ENCODE data around the gene CAMSAP1.
"Not testable (repeated sequence)": the region's sequence is repeated elsewhere in the genome, so short reads cannot be mapped to it uniquely, and the experiment has no call there.

Gene CAMSAP1

DNA sequence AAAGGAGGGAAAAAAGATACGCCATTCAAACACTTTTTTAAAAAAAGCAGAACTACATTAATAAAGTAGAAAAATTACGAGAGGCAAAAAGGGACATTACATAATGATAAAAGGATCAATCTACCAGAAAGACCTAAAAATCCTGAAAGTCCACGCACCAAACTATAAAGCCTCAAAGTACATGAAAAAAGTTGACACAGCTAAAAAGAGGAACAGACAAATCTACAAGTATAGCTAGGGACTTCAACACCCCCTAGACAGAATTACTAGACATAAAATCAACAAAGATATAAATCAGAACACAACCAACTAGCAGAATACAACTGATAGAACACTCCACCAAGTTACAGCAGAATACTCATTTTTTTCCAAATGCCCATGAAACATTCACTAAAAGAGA is 11.1 kb downstream of the CAMSAP1 start:
- DNase-seq = no peak

DNA sequence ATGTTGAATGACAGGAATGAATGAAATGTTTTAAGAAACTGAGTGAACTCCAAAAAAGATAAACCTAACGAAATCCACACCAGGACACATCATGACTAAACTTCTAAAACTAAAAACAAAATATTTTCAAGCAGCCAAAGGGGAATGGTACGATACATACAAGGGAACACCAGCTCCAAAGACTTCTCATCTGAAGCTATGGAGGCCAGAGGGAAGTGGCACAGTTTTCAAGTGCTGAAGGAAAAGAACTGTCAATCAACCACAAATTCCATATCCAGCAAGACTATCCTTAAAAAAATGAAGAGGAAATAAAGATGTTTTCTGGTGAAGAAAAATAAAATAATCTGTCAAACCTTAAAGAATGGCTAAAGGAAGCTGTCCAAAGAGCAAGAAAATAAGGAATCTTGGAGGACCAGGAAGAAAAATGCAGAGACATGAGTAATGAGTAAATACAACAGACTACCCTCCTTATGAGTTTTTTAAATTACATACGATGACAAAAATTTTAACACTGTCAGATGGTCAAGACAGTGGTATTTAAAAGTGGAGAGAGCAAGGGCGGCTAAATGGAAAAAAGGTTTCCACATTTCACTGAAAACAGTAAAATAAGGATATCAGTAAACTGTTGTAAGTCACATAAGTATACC is 12.0 kb downstream of the CAMSAP1 start:
- DNase-seq = no peak

DNA sequence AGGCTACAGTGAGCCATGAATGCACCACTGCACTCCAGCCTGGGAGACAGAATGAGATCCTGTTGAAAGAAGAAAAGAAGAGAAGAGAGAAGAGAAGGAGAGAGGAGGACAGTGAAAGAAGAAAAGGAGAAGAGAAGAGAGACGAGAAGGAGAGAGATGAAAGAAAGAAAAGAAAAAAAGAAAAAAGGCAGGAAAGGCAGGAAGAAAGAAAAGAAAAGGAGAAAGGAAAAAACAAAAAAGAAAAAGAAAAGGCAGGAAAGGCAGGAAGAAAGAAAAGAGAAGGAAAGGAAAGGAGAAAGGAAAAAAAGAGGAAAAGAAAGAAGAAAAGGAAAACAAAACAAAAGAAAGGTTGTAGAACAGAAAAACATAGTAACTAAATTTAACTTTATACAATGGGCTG is 14.2 kb downstream of the CAMSAP1 start:
- DNase-seq = no peak

DNA sequence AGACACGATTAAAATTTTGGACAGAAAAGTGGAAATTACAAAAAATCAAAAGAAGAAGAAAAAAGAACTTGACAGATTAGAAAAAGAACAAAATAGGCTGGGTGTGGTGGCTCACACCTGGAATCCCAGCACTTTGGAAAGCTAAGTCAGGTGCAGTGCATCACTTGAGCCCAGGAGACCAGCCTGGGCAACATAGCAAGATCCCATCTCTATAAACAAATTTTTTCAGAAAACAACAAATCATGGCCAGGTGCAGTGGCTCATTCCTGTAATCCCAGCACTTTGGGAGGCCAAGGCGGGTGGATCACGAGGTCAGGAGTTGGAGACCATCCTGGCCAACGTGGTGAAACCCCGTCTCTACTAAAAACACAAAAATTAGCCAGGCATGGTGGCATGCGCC is 15.0 kb downstream of the CAMSAP1 start:
- DNase-seq = not testable (repeated sequence)

DNA sequence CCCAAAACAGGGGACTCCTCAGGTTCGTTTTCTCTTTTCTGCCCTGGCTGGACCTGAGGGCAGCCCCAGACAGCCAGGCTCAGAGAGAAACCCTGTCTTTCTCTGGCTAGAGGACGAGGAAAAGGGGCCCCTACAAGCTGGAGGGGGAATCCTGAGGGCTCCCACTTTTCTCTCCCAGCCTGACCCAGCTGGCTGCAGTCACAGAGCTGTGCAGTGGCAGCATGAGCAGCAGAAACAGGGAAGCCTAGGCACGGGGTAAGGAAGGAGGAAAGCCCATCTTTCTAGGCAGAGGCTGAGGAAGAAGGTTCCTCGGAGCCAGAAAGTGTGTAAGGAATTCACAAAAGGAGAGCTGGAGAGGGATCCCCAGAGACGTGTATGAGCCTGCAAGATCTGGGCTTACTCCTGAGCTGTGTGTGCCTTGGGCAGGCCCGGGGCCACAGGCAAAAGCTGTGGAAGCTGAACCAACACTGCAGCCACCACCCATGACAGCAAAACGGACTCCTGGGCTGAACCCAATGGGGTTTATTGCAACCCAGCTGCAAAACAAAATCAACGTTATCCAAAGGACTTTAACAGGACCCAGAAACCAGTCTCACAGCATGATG is 16.2 kb downstream of the CAMSAP1 start:
- DNase-seq = no peak

DNA sequence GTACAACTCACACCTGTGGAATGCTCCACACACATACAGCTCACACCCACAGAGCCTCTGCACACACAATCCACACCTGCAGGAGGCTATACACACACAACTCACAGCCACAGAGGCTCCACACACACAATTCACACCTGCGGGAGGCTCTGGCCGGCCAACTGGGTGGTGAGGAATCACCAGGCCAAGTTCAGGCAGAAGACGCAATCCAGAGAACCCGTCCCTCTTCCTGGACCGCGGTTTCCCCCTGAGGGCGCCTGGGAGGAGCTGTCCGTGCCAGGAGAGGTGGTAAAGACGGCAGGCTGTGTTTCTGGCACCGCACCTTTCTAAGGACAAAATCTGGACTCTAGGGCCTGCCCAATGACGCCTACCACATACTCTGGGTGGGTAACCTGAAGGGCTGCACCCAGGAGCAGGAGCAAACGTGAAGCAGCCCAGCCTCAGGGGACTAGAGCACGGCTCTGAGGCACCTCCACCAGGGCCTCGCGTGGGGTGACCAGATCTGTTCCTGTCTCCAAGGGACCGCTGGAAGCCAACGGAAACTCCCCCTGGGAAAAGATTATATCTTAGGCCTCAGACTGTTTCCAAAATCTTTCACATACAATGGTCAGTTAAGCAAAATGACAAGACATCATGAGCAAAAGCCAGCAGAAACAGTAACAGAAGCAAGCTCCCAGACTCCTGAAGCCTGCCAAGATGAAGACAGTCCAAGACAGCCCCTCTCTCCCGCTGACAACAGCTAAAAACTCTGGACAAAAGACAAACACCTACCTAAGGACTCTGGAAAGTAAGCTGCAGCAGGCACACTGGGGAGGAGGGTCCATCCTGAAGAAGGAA is 16.9 kb downstream of the CAMSAP1 start:
- DNase-seq = no peak

DNA sequence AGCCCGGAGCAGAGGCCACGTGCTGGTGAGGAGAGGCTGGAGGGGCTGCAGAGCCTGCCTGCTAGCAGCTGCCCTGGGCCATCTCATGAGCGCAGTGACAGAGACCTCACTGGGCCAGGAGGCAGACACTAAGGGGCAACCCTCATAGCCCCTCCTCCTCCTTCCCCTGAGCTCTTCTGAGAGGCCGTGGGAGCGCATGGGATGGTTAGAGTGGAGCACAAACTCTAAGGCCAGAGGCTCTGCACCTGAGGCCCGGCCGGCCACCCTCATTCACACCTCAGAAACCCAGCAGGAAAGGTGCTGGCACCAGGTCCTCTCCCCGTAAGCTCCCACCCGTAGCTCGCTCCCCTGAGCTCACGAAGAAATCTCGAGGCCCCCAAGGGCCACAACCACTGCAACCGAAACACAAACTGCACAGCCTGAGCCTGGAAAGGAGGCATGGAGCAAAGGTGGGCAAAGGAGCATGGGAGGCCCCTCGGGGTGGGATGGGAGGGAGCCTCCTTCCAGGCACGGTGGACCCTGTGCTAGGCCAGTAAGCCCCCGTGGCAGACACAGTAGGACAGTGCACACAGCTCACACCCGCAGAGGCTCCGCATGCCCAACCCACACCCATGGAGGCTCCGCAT is 17.7 kb downstream of the CAMSAP1 start:
- DNase-seq = no peak

DNA sequence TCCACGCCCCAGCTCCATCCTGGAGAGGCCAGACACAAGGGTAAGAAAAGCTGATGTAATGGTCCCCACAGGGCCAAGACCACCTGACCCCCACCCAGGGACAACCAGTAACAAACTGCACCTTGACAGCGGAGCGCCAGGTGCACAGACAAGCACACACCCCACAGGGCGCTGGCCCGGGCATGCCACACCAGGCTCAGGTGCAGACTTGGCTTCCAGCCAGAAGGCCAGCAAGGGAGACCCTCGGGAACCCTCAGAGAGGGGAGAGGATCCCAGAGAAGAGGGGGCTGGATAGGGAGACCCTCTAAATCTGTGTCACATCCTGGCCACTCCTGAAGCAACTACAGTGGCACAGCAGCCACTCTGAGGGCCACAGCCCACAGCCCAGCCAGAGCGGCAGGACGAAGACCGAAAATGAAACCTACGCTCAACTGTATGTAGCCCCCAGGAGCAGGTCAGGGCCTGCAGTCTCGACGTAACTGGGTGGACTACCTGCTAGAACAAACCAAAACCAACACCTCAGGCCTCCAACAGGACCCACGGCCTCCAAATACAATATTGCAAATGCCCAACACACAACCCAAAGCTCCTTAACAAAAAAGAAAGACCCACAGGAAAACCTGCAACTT is 18.5 kb downstream of the CAMSAP1 start:
- peak; percentile 24 for DNase-seq

DNA sequence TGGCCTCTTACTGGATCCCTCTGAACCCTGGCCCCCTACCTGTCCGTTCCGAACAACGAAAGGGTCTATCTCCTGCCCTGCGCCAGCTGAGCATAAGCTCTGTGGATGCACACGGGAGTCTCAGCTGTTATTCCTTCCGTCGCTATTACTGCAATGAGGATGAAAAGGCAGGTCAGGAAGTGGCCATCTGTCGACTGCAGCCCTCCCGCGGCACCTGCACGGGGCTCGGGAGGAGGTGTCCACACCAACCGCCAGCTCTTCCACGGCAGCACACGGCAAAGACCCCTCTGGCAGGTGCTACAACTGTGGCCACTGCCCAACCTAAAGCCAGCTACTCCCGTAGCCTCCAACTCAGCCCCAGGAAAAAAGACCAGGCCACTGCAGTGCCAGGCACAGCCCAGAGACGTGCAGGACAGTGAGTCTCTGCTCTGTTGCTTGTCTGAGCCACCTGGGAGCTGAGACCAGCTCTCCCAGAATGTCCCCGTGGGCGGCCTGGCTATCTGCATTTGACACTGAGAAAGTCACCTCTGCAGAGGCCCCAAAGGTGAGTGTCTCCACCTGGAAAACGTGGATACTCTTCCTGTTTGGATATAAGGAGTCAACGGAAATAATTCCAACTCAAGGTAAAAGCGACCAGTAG is 19.1 kb downstream of the CAMSAP1 start:
- DNase-seq = no peak

DNA sequence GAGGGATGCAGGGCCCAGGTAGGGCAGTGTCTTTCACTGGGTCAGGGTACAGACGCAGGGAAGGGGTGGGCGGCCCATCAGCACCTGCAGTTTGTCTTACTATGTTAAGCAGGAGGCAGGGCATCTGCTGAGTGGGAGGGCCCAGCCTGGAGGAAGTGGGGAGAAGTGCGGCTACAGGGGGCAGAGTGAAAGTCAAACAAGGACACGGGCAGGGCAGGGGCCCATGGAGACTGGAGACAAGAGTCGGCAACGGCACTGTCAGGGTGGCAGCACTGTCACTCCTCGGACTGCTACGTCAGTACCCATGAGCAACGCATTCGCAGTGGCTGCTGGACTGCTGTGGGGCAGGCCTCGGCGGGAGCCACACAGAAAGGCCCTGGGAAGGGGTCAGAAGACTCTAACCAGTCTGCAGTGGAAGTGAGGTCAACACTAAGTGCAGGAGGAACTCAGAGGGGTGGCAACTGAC is 19.7 kb downstream of the CAMSAP1 start:
- DNase-seq = no peak

DNA sequence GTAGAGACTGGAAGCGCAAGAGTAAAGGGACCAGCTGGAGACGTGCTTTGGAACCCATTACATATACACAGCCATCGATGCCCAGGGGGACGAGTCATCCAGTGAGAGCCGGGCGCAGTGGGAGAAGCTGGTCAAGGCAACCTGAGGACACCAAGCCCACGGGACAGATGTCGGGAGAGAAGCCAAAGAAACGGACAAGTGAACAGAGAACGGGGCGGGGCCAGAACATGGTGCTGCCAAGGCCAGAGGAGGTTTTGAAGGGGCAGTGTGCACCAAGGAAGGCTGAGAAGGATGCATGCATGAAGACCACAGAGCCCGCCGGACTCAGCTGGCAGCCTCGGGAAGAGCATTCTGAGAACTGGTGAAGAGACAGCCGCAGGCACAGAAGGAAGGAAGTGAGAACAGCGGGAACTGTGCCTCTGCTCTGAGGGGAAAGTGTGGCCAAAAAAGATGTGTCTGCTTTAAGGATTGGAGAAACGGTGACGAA is 20.3 kb downstream of the CAMSAP1 start:
- DNase-seq = no peak

DNA sequence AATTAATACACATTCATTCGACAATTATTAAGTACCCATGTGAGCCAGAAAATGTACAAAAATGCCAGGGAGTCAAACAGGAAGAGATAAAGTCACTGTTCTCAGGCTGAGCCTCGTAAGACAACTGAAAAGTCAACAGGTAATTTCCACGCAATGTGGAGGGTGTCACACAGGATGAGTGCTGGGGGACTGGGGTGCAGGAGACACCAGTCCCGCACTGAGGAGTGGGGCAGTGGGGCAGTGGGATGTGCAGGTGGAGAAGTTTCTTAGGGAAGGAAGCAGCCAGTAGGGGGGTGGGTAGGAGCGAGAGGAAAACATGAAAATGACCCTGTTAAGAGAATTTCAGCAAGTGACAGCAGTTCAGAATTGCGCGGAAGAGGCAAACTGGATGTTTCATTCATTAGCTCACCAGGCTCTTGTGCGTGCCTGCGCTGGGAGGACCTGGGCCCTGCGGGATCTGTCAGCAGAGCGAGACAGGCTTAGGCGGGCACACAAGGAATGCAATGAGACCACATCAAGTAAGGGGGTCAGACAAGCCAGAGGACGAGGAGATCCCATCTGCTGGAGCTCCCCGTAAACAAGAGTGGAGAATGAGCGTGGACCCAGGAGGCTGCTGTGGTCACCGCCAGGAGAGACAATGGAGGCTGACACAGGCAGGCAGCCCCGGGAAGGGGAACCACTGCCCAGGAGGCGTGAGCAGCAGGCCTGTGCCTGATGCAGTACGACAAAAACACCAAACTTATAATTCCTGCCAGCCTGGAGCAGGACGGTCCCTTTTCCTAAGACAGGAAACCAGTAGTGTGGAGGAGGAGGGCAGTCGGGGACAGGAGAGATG is 21.0 kb downstream of the CAMSAP1 start:
- no peak for DNase-seq

DNA sequence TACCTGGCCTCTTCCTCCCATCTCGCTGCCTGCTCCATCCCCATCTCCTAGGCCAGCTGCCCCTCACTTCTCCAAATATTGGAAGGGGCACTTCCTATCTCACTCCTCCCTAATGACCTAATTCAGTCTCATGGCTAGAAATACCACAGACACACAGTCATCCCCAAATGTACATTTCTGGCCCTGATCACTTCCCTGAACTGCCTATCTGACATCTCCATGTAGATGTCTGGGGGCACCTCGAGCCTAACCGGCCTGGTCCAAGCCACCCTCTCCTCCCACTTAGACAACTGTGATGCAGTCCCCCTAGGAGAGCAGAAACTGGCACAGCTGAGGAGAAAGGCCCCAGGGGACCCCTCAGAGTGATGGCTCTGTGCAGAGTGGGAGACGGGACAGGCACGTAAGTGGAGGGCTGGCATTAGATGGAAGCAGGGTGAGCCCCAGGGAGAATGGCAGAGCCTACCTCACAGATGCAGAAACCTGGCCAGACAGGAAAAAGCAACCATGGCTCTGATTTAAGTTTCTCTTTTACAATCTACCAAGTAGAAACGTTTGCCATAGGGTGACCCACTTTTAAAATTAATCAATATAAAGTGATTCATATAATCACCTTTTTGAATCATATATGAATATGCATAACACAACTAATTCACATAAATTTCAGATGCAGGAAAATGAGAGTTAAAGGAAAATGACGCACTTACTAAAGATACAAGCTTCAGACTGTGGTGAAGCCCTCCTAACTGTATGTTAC is 22.1 kb downstream of the CAMSAP1 start:
- DNase-seq = no peak

DNA sequence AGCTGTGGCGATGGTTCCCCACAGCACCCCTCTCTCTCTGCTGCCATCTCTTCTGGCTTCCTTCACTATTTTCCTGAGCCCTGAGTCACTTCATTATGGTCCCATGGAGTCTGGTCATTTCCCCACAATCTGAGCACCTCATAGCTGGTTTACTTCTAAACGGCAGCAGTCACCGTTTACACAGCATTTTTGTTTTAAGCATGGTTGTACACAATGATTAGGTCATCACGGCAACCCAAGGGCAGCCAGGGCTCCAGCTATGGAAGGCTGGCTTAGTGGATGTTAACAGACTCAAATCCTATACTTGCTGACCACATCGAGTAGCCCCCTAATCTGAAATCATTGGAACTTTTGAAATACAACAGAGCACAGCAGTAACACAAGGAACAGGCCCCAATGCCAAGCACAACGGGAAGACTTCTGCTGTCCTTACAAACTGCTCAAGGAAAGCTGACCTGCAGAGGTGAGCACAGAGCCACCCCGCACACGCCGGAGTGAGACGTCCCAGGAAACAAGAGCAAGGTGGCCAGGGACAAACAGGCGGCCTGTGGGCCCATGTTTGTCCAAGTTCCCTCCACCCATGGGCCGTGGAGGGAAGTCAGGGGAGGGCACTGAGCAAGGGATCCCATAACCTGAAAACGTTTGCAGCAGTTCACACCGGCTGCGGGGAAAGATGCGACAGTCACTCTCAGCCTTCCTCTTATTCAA is 22.9 kb downstream of the CAMSAP1 start:
- no peak for DNase-seq

DNA sequence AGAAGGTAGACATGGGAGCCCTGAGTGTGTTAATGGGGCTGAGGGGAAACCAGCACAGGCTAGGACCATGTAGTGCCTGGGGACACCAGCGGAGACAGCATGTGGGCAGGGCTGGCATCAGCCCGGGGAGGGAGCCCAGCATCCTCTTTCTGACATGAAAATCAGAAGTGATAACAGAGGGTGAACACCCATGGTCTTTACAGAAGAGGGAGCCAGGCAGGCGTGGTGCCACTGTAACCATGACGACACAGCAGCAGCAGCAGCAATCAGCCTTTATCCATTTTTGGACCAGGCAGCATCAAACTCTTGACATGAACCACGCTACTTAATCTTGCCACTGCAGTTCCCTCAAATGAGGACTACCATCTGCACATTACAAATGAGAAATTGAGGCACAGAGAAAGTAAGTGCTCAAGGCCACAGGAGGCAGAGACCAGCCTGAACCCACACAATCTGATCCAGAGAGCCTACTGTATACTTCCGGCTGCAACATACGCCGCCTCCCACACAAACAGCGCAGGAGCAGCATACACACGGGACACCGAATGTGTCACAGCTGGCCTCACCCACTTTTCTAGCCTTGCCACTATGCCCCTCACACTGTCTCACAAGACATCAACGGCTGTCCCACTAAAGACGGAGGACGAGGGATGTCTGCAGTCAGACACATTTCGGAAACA is 23.8 kb downstream of the CAMSAP1 start:
- DNase-seq = no peak

DNA sequence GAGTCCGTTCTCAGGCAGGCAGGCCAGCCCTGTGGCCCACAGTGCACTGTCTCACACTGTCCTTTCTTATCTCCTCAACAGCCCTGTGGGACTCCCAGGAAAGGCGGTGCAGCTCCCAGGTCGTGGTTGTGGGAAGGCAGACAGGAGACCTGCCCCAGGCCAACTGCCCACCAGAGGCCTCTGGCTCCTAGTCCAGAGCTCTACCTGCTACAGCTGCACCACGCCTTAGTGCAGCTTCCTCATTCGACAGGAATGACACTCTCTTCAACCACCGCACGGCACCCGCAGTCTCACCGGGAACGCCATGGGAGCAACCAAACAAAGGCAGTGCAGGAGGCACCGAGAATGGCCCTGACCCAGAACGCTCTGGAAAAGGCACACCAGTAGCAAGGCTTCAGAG is 25.3 kb downstream of the CAMSAP1 start:
- no peak for DNase-seq

DNA sequence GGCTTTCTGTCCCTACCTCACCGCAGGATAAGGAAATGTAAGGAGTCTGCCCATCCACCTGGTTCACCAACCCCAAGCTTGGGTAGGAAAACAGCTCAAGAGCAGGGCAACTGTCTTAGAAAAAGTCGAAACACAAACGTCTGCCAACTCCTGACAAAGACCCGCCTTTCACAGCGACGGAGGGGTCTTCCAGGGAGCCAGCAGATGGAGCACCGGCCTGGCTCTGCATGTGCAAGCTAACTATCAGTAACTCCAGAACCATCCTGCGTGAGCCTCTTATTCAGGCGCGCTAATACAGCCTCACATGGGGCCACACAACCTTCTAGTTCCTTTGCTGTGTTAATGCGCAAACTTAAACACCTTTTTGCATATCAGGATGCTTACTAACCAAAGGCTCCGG is 26.9 kb downstream of the CAMSAP1 start:
- DNase-seq = no peak

DNA sequence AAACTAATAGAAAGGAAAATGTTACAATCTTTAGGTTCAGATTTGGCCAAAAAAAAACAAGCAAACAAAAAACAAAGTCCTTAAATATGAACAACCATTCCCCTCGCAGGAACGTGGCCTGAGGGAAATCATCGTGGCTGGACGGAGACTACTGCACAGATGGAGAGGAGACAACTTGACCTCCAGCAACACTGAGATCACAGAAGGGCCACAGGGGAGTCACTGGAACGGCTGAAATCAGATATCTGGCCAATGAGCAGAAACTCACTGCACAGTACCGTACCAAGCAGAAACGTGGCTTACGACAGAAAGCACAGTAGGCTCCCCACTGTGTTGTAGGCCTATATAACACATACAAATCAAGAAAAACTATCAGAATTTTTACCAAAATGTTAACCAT is 27.7 kb downstream of the CAMSAP1 start:
- no peak for DNase-seq

DNA sequence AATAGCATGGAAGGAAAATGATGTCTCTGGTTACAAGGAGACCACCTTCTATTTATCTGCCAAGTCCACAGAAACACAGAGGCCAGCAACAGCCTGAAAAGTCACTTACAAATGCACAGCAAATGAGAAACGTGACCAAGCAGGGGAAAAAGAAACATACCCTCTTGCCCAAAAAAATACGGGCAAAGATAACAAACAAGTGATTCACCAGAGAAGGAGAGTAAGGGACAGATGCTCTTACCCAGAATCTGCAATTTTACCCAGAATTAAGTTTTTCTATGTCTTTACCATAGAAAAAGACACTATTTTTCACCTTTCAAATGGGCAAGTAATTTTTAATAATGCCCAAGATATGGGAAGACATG is 28.1 kb downstream of the CAMSAP1 start:
- DNase-seq = no peak
